Measurements from ENCODE around the gene INO80C. TPM values are rescaled to one million over a fixed set of nuclear protein-coding genes. Genes with fewer than 3 reads are reported as not detected.

INO80C gene
- total RNA-seq, 1 donor from 2014 or later, result 30.0 TPM

DNA sequence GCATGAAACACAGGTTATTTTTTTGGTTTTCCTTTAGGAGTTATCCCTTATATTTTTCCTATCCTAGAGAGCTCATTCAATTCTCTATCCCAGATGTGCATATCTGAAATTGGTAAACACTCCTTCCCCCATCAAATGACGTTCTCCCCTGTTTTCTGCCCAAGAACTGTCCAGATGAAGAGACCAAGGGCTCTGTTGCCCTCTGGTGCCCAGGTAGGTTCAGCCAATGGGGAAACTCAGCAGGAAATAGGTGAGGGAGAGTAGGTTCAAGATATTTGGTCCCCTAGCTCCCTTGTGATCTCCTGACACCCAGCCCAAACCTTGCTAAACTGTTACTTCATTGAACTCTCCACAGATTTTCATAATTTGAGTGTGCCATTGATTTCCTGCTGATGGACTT lies 14.1 kb upstream of the INO80C start:
- Mint-ChIP-seq H3K4me1 (peaks cover 30% of the 10 kb centered on the region), H3K36me3 (no peaks in the 10 kb centered on the region), H3K27me3 (ENCODE audit: low read depth) (no peaks in the 10 kb centered on the region), H3K9me3 (no peaks in the 10 kb centered on the region), H3K4me3 (no peak overlapping the region), H3K27ac (no peak overlapping the region)
- DNase-seq (ENCODE audit: low spot score in 2 of 2, unreplicated experiment in 2 of 2), result no peak
- TF ChIP-seq, protein P1, sequence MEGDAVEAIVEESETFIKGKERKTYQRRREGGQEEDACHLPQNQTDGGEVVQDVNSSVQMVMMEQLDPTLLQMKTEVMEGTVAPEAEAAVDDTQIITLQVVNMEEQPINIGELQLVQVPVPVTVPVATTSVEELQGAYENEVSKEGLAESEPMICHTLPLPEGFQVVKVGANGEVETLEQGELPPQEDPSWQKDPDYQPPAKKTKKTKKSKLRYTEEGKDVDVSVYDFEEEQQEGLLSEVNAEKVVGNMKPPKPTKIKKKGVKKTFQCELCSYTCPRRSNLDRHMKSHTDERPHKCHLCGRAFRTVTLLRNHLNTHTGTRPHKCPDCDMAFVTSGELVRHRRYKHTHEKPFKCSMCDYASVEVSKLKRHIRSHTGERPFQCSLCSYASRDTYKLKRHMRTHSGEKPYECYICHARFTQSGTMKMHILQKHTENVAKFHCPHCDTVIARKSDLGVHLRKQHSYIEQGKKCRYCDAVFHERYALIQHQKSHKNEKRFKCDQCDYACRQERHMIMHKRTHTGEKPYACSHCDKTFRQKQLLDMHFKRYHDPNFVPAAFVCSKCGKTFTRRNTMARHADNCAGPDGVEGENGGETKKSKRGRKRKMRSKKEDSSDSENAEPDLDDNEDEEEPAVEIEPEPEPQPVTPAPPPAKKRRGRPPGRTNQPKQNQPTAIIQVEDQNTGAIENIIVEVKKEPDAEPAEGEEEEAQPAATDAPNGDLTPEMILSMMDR (IDR thresholded peaks at IDR 0.05; ENCODE audit: unreplicated experiment), result no peak

DNA sequence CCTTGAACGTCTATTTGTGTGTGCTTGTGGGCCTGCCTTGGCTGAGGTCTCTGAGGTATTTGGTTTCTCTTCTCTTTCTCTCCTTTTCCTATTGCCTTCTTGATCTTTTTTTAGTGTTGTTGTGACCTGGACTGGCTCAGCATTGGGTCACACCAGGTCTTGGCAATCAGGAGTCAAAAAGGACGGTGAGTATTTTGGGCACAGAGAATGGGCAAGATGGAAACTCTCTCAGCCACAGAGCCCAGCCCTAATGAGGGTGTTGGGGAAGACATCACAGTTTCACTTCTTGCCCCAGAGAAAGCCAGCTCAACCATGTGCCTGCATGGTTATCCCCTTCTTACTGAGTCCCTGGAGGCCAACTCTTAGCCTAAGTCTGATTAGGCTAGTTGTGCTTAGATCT lies 13.7 kb upstream of the INO80C start:
- TF ChIP-seq, protein P1 (IDR thresholded peaks at IDR 0.05; ENCODE audit: unreplicated experiment), result no peak
- no peak for DNase-seq (ENCODE audit: low spot score in 2 of 2, unreplicated experiment in 2 of 2)
- H3K27ac Mint-ChIP-seq, result no peak overlapping the region

DNA sequence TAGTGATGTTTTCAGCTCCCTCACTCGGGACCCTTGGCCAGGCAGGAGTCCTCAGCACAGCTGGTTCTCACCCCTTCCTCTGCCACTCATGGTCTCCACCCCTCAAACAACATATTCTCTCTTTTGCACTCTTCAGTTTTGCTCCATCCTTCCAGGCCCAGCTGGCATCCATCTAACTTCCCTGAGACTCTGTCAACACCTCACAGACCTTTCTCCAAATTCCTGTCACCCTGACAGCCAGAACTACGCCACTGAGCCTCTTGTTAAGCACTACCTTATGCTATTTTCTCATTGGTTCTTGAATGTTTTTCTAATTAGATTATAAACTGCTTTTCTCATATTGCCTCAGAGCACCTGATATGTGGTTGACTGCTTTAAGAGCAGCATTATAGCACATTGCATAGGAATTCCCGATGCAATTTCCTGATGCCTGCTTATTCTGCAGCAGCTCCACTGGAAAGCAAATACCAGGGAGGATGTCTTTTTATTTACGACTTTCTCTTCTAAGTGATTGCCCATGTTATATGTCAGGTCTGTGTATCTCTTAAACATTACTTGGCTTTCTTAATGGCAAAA lies 12.4 kb upstream of the INO80C start:
- no peak overlapping the region for H3K4me3 Mint-ChIP-seq

More for the DNA sequence above, 13.7 kb upstream of the INO80C start:
- H3K4me1 Mint-ChIP-seq, result peaks cover 29% of the 10 kb centered on the region
- no peaks in the 10 kb centered on the region for H3K36me3 Mint-ChIP-seq
- no peaks in the 10 kb centered on the region for H3K9me3 Mint-ChIP-seq
- H3K4me3 Mint-ChIP-seq, result no peak overlapping the region
- H3K27me3 Mint-ChIP-seq (ENCODE audit: low read depth), result no peaks in the 10 kb centered on the region

DNA sequence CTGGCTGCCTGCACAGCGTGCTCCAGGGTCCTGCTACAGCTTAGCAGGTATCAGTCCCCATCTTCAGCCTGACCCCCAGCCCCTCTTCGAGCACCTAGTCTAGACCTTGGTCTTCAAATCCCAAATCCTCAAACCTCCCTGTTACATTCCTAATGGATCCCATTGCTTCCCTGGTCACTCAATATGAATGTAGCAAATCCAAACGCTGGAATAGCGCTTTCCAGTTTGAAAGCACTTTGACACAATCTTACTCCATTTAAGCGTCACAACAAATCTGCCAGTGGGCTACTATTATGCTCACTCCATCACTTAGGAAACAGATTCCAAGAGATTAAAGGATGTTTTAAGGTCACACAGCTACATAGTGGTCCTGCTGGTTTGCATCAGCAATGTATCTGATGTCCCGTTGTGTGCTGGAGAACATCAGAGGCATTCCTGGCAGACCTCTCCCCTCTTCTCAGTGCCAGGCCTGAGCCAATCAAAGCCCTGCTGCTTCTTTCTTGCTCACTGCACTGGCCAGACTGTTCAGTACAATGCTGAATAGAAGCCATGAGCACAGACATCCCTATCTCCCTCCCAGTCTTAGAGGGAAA lies 11.1 kb upstream of the INO80C start:
- no peaks in the 10 kb centered on the region for H3K27me3 Mint-ChIP-seq (ENCODE audit: low read depth)
- H3K36me3 Mint-ChIP-seq, result no peaks in the 10 kb centered on the region

More for the DNA sequence above, 12.4 kb upstream of the INO80C start:
- H3K36me3 Mint-ChIP-seq, result no peaks in the 10 kb centered on the region
- no peak for DNase-seq (ENCODE audit: low spot score in 2 of 2, unreplicated experiment in 2 of 2)
- no peaks in the 10 kb centered on the region for H3K9me3 Mint-ChIP-seq
- TF ChIP-seq, protein P1 (IDR thresholded peaks at IDR 0.05; ENCODE audit: unreplicated experiment), result no peak
- H3K4me1 Mint-ChIP-seq, result peaks cover 16% of the 10 kb centered on the region
- no peaks in the 10 kb centered on the region for H3K27me3 Mint-ChIP-seq (ENCODE audit: low read depth)
- no peak overlapping the region for H3K27ac Mint-ChIP-seq

DNA sequence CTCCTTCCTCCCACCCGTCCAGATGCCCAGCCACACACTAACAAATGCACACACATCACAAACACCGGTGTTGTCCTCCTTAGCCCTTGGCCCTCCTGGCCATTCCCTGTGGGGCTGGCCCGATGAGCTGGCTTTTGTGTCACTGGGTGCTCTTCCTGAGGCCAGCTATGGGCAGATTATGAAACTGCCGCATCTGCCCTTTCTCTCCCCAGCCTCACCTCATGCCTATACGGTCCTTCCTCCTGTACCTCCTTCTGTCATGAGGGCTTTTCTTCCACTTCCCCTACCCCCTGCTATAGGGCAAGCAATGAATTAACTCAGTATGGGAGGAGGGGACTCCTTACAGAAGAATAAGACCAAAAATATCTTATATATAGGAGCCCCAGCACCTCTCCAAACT lies 10.3 kb upstream of the INO80C start:
- Mint-ChIP-seq H3K4me3 (no peak overlapping the region), H3K4me1 (peaks cover 2% of the 10 kb centered on the region), H3K27ac (no peak overlapping the region), H3K36me3 (no peaks in the 10 kb centered on the region), H3K27me3 (ENCODE audit: low read depth) (no peaks in the 10 kb centered on the region), H3K9me3 (no peaks in the 10 kb centered on the region)
- no peak for DNase-seq (ENCODE audit: low spot score in 2 of 2, unreplicated experiment in 2 of 2)
- TF ChIP-seq, protein P1 (IDR thresholded peaks at IDR 0.05; ENCODE audit: unreplicated experiment), result no peak

More for the DNA sequence above, 11.1 kb upstream of the INO80C start:
- DNase-seq (ENCODE audit: low spot score in 2 of 2, unreplicated experiment in 2 of 2), result no peak
- H3K9me3 Mint-ChIP-seq, result no peaks in the 10 kb centered on the region
- H3K27ac Mint-ChIP-seq, result no peak overlapping the region
- H3K4me1 Mint-ChIP-seq, result peaks cover 10% of the 10 kb centered on the region
- TF ChIP-seq, protein P1 (IDR thresholded peaks at IDR 0.05; ENCODE audit: unreplicated experiment), result no peak
- H3K4me3 Mint-ChIP-seq, result no peak overlapping the region

Measured in mesothelial cell of epicardium (in vitro differentiated cells).